Hepatocyte (in vitro differentiated cells): Measurements from ENCODE around the gene ZNF223. TPM values are rescaled to one million over a fixed set of nuclear protein-coding genes. Genes with fewer than 3 reads are reported as not detected.
A peak's percentile ranks its signal among the peaks of the same experiment; 100 is the strongest.

Experiments used
- DNase-seq: peaks from one replicate; pipeline ENCODE4 v3.0.0-alpha.2; 2016; ENCODE audit warnings: low spot score
- H2AFZ ChIP-seq: fragments of 200-600 bp; sonication (generic); 2 replicates; pipeline ENCODE4 v1.6.0; 2016; ENCODE audit warnings: antibody characterized with exemption, mild to moderate bottlenecking
- H3K27ac ChIP-seq: fragments of 200-600 bp; sonication (generic); 2 replicates; pipeline ENCODE4 v1.5.1; 2016; ENCODE audit warnings: mild to moderate bottlenecking
- H3K27me3 ChIP-seq: fragments of 200-600 bp; sonication (generic); 2 replicates; pipeline ENCODE4 v1.6.1; 2016
- H3K36me3 ChIP-seq: fragments of 200-600 bp; sonication (generic); replicated peaks from 2 replicates; pipeline ENCODE4 v1.5.1; 2016; ENCODE audit warnings: low read depth; ENCODE audit not compliant: insufficient read depth
- H3K4me1 ChIP-seq: fragments of 200-600 bp; sonication (generic); 2 replicates; pipeline ENCODE4 v1.5.1; 2016; ENCODE audit warnings: mild to moderate bottlenecking, moderate library complexity; ENCODE audit not compliant: insufficient read depth
- H3K4me2 ChIP-seq: fragments of 200-600 bp; sonication (generic); 2 replicates; pipeline ENCODE4 v1.6.0; 2016
- H3K4me3 ChIP-seq: fragments of 200-600 bp; sonication (generic); 2 replicates; pipeline ENCODE4 v1.5.1; 2016; ENCODE audit warnings: mild to moderate bottlenecking
- H3K79me2 ChIP-seq: fragments of 200-600 bp; sonication (generic); 2 replicates; pipeline ENCODE4 v1.6.0; 2017; ENCODE audit warnings: mild to moderate bottlenecking
- H3K9me2 ChIP-seq: fragments of 200-600 bp; sonication (generic); replicated peaks from 2 replicates; pipeline ENCODE4 v1.6.0; 2017; ENCODE audit warnings: mild to moderate bottlenecking; ENCODE audit not compliant: insufficient read depth
- H3K9me3 ChIP-seq: fragments of 200-600 bp; sonication (generic); 2 replicates; pipeline ENCODE4 v1.5.1; 2016; ENCODE audit warnings: low read depth, mild to moderate bottlenecking
- H4K20me1 ChIP-seq: fragments of 200-600 bp; sonication (generic); 2 replicates; pipeline ENCODE4 v1.6.0; 2016; ENCODE audit warnings: mild to moderate bottlenecking; ENCODE audit not compliant: insufficient read depth, poor library complexity, severe bottlenecking
- CTCF ChIP-seq: fragments of 200-600 bp; sonication (generic); IDR thresholded peaks from 2 replicates; pipeline ENCODE4 v1.5.1; 2016; ENCODE audit warnings: antibody characterized with exemption, mild to moderate bottlenecking; ENCODE audit not compliant: poor library complexity
- EZH2 ChIP-seq: fragments of 200-600 bp; sonication (generic); IDR thresholded peaks from 2 replicates; pipeline ENCODE4 v1.6.1; 2016; ENCODE audit warnings: antibody characterized with exemption, mild to moderate bottlenecking, borderline replicate concordance
- EZH2phosphoT487 ChIP-seq: fragments of 200-600 bp; sonication (generic); IDR thresholded peaks from one replicate; pipeline ENCODE4 v1.6.1; 2018; ENCODE audit warnings: antibody characterized with exemption, mild to moderate bottlenecking, low read depth, moderate library complexity; ENCODE audit not compliant: unreplicated experiment, severe bottlenecking
- WGBS: methylation state at CpG from one replicate; pipeline ENCODE4 v1.1.6; 2016; ENCODE audit warnings: low lambda C conversion rate; ENCODE audit errors: missing lambda C conversion rate; 5-methylcytosine and 5-hydroxymethylcytosine counted together
- polyA plus RNA-seq: library from polyadenylated mRNA; unstranded; fragments of >200 nt; fragmentation: Nextera tagmentation; extraction: Ambion mirVana; gene quantifications from 2 replicates; pipeline ENCODE4 v1.2.1, GENCODE V29; 2016
- total RNA-seq: library from RNA; depleted of rRNA; stranded (reverse); fragments of >200 nt; gene quantifications from 2 replicates; pipeline ENCODE4 v1.2.3, GENCODE V29; 2014

The ZNF223 gene
- total and polyA plus RNA-seq, 2 experiments from 2014 or later = 5.8 to 12.9 TPM

GRCh38 chr19:44071824-44072542 is 20.1 kb downstream of the ZNF223 start, which contains the start of gene ZNF284:
Gene ZNF284, plus strand, starts transcription at chr19:44072159. Its CDS starts 4,231 bp downstream, at chr19:44076390.
- Histone ChIP-seq H4K20me1 (no peaks in the 10 kb centered on the region), H3K4me3 (peak within 1 kb of the TSS; percentile 55), H2AFZ (peak within 1 kb of the TSS; percentile 73), H3K9me2 (no peaks in the 10 kb centered on the region), H3K79me2 (peaks cover 25% of the 10 kb centered on the region), H3K27ac (peak within 1 kb of the TSS; percentile 85), H3K4me2 (peak within 1 kb of the TSS; percentile 74), H3K4me1 (peaks cover 5% of the 10 kb centered on the region), H3K27me3 (no peaks in the 10 kb centered on the region), H3K9me3 (no peaks in the 10 kb centered on the region), H3K36me3 (peaks cover 2% of the 10 kb centered on the region)
- TF ChIP-seq EZH2 (no peak), CTCF (no peak)
- whole genome bisulfite sequencing = 2% methylated on average over 40 of the region's 40 CpGs
- DNase-seq = peak; percentile 93

DNA sequence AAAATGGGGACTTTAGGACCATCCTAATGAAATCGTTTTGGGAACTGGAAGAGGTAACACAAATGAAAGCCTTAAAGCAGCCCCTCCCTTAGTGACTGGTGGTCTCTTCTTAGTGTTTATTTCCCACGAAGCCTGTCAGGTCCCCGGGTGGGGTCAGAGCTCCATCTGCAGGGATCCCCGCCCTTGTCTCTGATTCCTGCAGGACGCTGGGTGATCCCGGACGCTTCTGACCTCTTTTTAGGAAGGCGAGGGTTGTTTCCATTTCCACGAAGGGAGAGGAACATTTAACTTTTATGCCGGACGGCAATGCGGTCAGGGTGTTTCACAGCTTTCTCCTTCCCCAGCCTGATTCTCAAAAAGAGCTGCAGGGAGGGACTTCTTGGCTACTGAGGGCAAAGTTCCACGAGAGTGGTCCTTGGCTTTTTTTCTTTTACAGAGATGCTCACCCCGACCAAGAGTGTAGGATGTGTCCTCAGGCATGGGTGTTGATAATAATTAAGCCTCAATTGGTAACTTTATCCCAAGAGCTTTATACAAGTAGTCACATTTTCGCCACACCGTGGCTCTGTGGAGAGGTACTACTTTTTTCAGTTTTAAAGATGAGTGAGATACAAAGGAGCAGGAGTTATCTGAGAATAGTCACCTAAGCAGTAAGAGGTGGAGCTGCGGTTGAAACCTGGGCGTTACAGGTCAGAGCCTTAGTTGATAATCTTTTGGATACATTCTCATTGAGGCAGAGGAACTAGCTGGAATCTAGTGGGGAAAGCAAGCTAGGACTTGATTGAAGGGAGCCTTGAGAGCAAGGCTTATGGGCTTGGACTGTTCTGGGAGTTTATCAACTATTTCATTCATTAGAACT is 20.9 kb downstream of the ZNF223 start:
- Histone ChIP-seq H3K4me3 (peak overlapping the region; percentile 55), H3K79me2 (peaks cover 25% of the 10 kb centered on the region), H3K4me1 (peaks cover 5% of the 10 kb centered on the region), H3K27me3 (no peaks in the 10 kb centered on the region), H3K27ac (no peak overlapping the region), H3K4me2 (peak overlapping the region; percentile 74), H4K20me1 (no peaks in the 10 kb centered on the region), H2AFZ (peak overlapping the region; percentile 73), H3K9me2 (no peaks in the 10 kb centered on the region), H3K36me3 (no peaks in the 10 kb centered on the region), H3K9me3 (no peaks in the 10 kb centered on the region)
- DNase-seq = peak; percentile 20
- TF ChIP-seq CTCF (peak; percentile 25), EZH2 (no peak)
- 38% methylated on average over 18 of the region's 18 CpGs for WGBS

DNA sequence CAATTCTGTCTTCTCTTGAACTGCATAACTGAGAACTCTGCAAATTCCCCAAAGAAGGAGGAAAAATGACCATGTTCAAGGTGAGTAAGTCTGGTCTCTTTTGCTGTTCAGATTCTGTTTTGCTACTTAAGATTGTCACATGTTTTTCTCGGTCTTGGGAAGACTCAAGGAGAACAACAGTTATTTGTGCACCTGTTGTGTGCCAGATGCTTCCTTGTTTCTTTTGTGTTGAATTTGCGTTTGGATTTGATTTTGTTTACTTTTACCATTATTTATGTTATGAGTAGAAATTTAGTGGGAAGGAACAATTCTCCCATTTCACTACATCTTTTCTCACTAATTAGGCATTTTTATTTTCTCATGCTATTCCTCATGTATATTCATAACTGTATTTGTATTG is 24.5 kb downstream of the ZNF223 start:
- Histone ChIP-seq H2AFZ (no peak overlapping the region), H3K9me3 (no peaks in the 10 kb centered on the region)
- 93% methylated on average over 2 of the region's 2 CpGs for WGBS

More for the DNA sequence above, 24.5 kb downstream of the ZNF223 start:
- no peak for DNase-seq
- peaks cover 5% of the 10 kb centered on the region for H3K4me1 ChIP-seq
- H4K20me1 ChIP-seq = no peaks in the 10 kb centered on the region
- no peaks in the 10 kb centered on the region for H3K27me3 ChIP-seq
- H3K4me3 ChIP-seq = no peak overlapping the region
- H3K9me2 ChIP-seq = no peaks in the 10 kb centered on the region
- no peak overlapping the region for H3K4me2 ChIP-seq
- peaks cover 25% of the 10 kb centered on the region for H3K79me2 ChIP-seq
- no peak overlapping the region for H3K27ac ChIP-seq
- no peaks in the 10 kb centered on the region for H3K36me3 ChIP-seq
- TF ChIP-seq EZH2 = no peak
- TF ChIP-seq EZH2phosphoT487 = no peak
- TF ChIP-seq CTCF = no peak
